Raji (cell line): ENCODE data around the gene EIF4G3.

ENCODE experiments used
- POLR2A ChIP-seq: IDR thresholded peaks from 2 replicates; pipeline ENCODE4 v1.6.1; 2011; ENCODE audit warnings: low read depth, low read length, control low read depth; ENCODE audit not compliant: insufficient read depth

Gene EIF4G3

DNA sequence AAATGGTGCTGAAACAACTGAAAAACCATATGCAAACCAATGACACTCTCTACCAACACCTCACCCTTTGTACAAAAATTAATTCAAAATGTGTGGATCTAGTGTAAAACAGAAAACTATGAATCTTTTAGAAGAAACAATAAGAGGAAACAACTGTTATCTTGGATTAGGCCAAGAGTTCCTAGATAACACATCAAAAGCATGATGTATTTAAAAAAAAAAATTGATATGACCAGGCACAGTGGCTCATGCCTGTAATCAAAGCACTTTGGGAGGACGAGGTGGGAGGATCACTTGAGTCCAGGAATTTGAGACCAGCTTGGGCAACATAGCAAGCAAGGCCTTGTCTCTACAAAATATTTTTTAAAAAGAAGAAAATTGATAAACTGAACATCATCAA, 79.0 kb downstream of the EIF4G3 start:
- no peak for TF ChIP-seq POLR2A

DNA sequence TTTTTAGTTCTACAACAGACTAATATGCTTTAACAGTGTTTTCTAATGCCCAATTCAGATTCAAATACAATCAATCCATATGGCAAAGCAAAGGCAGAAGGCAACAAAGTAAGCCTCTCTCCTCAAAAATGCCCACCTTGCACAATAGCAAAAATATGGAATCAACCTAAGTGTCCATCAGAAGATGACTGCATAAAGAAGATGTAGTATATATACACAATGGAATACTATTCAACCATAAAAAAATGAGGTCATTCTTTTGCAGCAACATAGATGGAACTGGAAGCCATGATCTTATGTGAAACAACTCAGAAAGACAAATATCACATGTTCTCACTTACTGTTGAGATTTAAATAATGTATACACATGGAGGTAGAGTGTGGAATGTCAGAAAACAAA, 80.7 kb downstream of the EIF4G3 start:
- TF ChIP-seq POLR2A = no peak

DNA sequence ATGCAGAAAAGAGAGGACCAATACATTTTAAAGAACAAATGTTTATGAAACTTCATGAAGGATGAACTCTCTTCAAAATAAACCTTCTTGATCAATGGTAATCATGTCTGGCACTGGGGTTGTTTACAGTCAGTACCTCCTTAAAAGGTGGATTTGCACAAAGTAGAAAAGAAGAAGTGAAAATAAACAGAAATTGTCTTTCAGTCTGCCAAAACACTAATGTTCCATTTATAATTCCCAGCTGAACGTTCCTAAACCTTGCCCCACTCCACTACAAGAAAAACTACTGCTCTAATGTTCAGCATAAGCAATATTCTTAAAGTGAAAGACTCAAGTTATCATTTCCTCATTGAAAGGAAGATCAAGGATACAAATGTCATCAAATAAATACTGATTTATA, 86.2 kb downstream of the EIF4G3 start:
- TF ChIP-seq POLR2A = no peak

DNA sequence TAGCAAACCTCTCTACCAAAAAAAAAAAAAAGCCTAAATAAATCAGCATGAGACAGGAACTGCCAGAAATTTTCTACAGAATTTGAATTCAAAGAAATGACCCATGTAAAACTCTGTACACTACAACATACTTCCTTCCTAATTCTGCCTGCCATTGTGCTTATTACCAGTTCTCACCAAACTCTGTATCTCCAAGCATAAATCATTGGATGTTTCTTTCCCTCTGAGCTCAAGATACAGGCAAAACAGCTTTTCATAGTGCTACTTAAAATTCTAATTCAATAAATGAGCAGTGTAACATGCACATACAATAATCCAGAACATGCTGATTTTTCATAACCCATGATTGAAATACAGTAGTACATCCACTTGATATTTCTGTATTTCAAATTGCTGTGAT, 87.0 kb downstream of the EIF4G3 start:
- no peak for TF ChIP-seq POLR2A

DNA sequence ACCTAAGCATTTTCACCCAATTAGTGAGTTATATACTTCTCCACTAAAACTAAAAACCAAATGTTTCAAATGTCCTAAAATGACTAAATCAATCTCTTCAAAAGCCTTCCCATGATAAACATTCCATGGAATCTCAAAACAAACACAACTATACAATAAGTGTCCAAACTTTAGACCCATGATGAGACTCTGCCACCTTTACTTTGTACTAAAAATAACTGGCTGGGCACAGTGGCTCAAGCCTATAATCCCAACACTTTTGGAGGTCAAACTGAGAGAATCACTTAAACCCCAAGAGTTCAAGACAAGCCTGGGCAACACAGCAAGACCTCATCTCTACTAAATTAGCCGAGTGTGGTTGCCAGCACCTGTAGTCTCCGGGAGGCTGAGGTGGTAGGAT, 87.4 kb downstream of the EIF4G3 start:
- TF ChIP-seq POLR2A = no peak

DNA sequence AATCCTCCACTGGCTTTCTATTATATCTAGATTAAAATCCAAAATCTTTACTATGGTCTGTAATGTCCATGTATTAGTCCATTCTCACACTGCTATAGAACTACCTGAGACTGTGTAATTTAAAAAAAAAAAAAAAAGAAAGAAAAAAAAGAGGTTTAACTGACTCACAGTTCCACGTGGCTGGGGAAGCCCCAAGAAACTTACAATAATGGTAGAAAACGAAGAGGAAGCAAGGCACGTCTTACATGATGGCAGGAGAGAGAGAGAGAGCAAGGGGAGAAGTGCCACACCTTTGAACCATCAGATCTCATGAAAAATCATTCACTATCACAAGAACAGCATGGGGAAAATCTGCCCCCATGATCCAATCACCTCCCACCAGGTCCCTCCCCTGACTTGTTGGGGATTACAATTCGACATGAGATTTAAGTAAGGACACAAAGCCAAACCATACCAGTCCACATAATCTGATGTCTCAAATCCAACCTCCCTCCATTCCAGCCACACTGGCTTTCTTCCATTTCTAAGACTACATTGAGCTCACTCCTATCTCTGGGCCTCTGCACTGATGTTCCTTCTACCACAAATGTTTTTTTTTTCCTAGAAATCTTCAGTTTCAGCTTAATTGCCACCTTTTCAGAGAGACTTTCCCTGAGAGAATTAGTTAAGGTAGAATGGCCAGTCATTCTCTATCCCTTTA, 92.4 kb downstream of the EIF4G3 start:
- no peak for TF ChIP-seq POLR2A

DNA sequence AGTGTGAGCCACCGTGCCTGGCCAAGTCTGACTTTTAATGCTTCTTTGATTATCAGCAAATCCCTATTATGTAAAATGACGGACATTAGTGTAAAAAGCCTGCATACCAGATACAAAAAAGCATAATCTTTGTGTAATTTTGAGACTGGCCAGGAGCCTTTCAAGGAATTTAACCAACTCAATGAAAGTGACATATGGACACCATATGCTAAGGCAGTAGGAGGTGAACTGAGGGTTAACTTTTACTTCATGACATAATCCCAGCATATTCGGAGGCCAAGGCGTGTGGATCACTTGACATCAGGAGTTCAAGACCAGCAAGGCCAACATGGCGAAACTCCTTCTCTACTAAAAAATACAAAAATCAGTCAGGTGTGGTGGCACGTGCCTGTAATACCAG, 94.6 kb downstream of the EIF4G3 start:
- TF ChIP-seq POLR2A = no peak

DNA sequence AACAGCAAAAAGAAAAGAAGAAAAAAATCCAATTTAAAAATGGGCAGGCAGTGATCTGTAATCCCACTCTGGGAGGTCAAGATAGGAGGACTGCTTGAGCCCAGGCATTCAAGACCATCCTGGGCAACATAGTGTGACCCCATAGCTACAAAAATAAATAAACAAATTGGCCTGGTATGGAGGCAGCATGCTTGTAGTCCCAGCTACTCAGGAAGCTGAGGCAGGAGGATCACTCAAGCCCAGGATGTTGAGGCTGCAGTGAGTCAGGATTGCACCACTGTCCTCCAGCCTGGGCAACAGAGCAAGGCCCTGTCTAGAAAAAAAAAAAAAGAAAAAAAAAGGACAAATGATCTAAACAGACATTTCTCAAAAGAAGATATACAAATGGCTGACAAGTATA, 99.6 kb downstream of the EIF4G3 start:
- TF ChIP-seq POLR2A = no peak

DNA sequence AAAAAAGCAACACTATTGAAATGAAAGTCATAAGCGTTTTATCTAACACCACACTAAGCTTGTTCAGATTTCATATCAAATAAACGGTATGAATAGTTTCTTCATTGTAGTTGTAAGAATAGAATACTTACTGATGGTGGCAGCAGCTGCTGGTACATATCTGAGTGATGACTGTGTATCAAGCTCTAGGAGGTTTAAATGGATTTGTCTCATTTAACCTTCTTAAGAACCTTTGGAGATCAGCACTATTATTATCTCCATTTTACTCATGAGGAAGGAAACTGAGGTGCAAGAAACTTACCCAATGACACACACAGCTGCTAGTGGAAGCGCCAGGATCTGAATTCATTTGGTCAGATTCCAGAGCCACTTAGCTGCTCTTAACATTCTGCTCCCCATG, 104.0 kb downstream of the EIF4G3 start:
- no peak for TF ChIP-seq POLR2A

DNA sequence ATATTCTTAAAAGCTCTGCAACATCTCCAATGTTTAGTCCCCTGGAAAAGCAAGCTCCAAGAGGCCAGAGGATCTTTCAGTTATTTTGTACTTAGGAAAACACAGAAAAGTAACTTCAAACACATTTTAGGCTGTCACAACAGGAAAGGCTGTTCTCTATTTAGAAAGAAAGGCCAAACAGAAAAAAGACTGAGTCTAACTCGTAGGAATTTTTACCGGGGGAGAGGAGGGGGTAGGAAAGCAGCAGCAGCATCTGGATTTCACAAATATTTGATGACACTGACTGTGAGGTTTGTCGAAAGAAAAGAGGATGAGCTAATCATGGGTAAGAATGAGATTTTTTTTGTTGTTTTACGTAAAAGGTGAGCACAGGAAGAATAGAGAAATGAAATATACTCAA, 107.1 kb downstream of the EIF4G3 start:
- no peak for TF ChIP-seq POLR2A

DNA sequence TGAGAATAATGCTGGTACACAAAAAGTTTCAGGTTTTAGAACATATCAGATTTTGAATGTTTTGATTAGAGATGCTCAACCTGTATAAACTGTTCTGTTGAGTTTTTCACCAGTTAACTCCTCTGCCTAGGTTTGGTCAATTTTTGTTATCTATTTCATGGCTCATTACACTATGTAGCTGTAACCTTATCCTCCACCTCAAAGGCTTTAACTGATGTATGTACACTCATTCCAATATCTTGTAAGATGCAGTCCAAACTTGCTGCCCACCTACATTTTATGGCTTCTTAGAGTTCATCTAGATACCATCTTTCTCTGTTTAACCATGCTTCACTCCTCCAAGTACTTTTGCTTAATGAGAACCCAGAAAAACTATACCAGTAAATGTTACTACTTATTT, 107.8 kb downstream of the EIF4G3 start:
- no peak for TF ChIP-seq POLR2A

DNA sequence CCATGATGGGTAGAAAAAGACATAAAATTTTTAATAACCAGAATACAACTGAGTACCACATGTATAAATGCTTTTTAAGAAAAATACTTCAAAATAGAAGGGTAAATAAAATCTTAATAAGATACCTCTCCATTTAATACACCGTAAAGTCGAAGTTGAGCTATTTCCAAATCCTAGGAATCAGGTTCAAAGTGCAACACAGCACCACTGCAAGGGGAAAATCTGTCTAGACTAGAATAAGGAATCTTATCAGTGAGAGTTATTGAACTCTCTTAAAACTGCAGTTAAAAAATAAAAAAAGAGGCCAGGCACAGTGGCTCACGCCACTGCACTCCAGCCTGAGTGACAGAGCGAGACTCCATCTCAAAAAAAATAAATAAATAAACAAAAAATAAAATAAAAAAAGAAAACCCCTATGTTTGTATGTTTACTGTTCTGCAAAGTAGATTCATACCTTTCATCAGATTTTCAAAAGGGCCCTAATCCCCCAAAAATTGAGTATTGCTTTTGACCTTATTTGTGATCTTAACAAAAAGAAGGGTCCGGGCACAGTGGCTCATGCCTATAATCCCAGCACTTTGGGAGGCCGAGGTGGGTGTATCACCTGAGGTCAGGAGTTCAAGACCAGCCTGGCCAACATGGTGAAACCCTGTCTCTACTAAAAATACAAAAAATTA, 109.0 kb downstream of the EIF4G3 start:
- no peak for TF ChIP-seq POLR2A

DNA sequence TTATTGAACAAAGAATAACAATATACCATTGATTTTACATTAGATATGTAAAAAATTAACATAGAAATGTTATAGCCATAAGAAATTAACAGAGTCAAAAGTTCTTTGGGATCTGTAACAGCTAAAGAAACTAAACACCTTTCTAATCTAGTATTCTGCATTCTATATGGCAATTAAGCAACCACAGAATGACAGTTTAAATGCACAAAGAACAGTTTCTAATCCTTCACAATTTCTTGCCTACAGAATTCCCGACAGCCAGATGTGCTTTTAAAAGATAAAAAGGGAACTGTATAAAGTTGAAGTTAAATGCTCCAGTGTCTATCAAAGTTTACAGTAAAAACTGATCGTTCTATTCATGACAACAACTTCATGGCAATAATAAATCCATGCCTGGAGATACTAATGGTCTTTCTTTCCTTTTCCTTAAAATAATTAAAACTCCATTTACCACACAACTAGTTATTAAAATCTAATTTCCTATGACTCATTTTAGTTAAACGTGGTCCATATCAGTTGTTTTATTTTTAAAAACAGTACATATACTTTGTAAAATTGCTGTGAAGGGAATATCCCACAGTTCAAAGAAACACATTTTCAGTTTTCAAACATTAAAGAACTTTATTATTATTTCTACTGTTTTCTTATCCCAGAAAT, 110.2 kb downstream of the EIF4G3 start:
- TF ChIP-seq POLR2A = no peak

DNA sequence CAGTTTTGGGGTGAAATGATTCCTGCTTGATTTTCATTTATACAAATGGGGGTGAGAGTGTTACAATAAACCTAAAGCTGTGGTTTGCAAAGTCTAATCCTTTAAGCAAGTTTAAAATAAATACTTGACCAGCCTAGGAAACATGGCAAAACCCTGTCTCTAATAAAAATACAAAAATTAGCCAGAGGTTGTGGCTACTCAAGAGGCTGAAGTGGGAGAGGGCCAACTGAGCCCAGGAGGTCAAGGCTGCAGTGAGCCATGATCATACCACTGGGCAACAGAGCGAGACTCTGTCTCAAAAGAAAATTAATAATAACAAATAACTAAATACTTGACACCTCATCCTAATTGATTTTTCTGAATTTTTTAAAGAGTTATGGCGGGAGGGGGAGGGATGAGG, 110.8 kb downstream of the EIF4G3 start:
- no peak for TF ChIP-seq POLR2A

DNA sequence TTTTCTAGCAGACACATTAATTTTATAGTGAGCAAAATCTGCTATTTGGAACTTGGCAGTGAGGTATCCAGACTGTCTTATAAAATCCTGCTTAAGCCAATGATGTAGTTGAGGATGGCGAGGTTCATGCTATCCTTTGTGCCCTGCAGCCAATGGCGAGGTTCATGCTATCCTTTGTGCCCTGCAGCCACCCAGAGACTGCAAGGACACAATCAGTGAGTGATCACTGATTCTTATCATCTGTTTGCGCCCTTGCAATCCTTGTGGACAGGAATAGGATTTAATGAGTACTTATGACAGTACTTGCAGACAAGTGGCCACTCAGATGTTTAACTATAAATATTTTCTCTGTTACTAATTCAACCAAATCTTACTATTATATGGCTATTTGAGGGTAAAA, 112.6 kb downstream of the EIF4G3 start:
- no peak for TF ChIP-seq POLR2A

DNA sequence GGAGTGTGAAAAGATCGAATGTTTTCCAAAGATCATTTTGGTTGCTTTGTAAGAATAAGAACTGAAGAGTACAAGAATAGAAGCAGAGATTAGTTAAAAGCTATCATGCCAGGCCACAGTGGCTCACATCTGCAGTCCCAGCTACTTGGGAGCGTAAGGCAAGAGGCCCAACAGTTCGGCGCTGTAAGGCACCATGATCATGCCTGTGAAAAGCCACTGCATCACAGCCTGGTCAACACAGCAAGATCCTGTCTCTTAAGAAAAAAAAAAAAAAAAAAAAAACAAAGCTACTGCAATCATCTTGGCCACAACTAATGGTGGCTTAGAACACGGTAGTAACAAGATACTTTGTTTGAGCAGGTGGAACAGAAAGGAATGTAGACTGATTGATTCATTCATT, 116.2 kb downstream of the EIF4G3 start:
- no peak for TF ChIP-seq POLR2A
